Measurements from ENCODE around the gene MLXIPL.

GRCh38 chr7:73610105-73610504, 14.2 kb downstream of the MLXIPL start:
- no peak for TF ChIP-seq CTCF (IDR thresholded peaks at IDR 0.05)
- no peak for TF ChIP-seq POLR2A (IDR thresholded peaks at IDR 0.05)
- TF ChIP-seq POLR2AphosphoS5 (IDR thresholded peaks at IDR 0.05) = no peak

Measured in prostate gland (tissue), 2 donors.